CD14-positive monocyte (primary cell): ENCODE measurements around the gene CLPSL2. TPM values are rescaled to one million over a fixed set of nuclear protein-coding genes. Genes with fewer than 3 reads are reported as not detected.

Source experiments
- DNase-seq, 3 donors: peaks; one replicate each; pipeline ENCODE4 v3.0.0-alpha.2; 2011 to 2022
- H2AFZ ChIP-seq: 2 replicates; pipeline ENCODE4 v1.6.0; 2012; ENCODE audit warnings: mild to moderate bottlenecking, low read depth, low read length, inconsistent platforms; ENCODE audit not compliant: insufficient read depth, poor library complexity, severe bottlenecking
- H3K27ac ChIP-seq, 2 donors: 1 replicate in 1 of 2; 2 replicates in 1 of 2; pipeline ENCODE4 v1.5.1; 2012 to 2013; ENCODE audit warnings: low read length in 2 of 2, control low read depth in 1 of 2, inconsistent platforms in 1 of 2, low read depth in 1 of 2, mild to moderate bottlenecking in 1 of 2
- H3K27me3 ChIP-seq, 2 donors: one replicate each; pipeline versions ENCODE4 v1.6.0 to v1.6.1; 2011 to 2013; ENCODE audit warnings: low read length in 2 of 2; ENCODE audit not compliant: control insufficient read depth in 2 of 2, insufficient read depth in 2 of 2
- H3K36me3 ChIP-seq, 2 donors: replicated peaks in 1 of 2; 1 replicate in 1 of 2; 2 replicates in 1 of 2; pipeline versions ENCODE4 v1.5.1 to v1.6.1; 2012 to 2013; ENCODE audit warnings: low read length in 2 of 2, control low read depth in 1 of 2, inconsistent platforms in 1 of 2, mild to moderate bottlenecking in 1 of 2; ENCODE audit not compliant: insufficient read depth in 2 of 2, control insufficient read depth in 1 of 2
- H3K4me1 ChIP-seq, 2 donors: 1 replicate in 1 of 2; 2 replicates in 1 of 2; pipeline versions ENCODE4 v1.5.1 to v1.6.1; 2012 to 2013; ENCODE audit warnings: low read length in 2 of 2, control low read depth in 1 of 2, inconsistent platforms in 1 of 2, mild to moderate bottlenecking in 1 of 2, moderate library complexity in 1 of 2; ENCODE audit not compliant: insufficient read depth in 2 of 2, control insufficient read depth in 1 of 2
- H3K4me2 ChIP-seq: replicated peaks from 2 replicates; pipeline ENCODE3; 2012; ENCODE audit warnings: low read length, moderate library complexity, mild to moderate bottlenecking; ENCODE audit not compliant: poor library complexity, severe bottlenecking; ENCODE audit errors: extremely low read depth
- H3K4me3 ChIP-seq, 3 experiments: fragments of 200-600 bp in 1 of 3; sonication (generic) in 1 of 3; replicated peaks in 1 of 3; 1 replicate in 2 of 3; 2 replicates in 1 of 3; pipeline ENCODE4 v1.5.1; 2011 to 2013; ENCODE audit warnings: low read length in 3 of 3, mild to moderate bottlenecking in 3 of 3, control low read depth in 2 of 3, low read depth in 2 of 3, inconsistent platforms in 1 of 3, moderate library complexity in 1 of 3
- H3K79me2 ChIP-seq: 2 replicates; pipeline ENCODE4 v1.6.0; 2012; ENCODE audit warnings: mild to moderate bottlenecking, control low read depth, inconsistent platforms, low read length, moderate library complexity; ENCODE audit not compliant: insufficient read depth
- H3K9ac ChIP-seq: 2 replicates; pipeline ENCODE4 v1.6.0; 2017; ENCODE audit warnings: low read length, mild to moderate bottlenecking; ENCODE audit not compliant: insufficient read depth, poor library complexity, severe bottlenecking
- H3K9me3 ChIP-seq, 2 donors: replicated peaks in 1 of 2; 1 replicate in 1 of 2; 2 replicates in 1 of 2; pipeline versions ENCODE4 v1.5.1 to v1.6.1; 2012 to 2013; ENCODE audit warnings: low read length in 2 of 2, control low read depth in 1 of 2; ENCODE audit not compliant: control insufficient read depth in 1 of 2, insufficient read depth in 1 of 2
- H4K20me1 ChIP-seq: 2 replicates; pipeline ENCODE4 v1.6.0; 2012; ENCODE audit warnings: mild to moderate bottlenecking, low read length, control low read depth, moderate library complexity; ENCODE audit not compliant: insufficient read depth
- H3K27ac Mint-ChIP-seq, 7 donors: one replicate each; pipeline ENCODE4 v1.8.0; 2020; ENCODE audit warnings: mild to moderate bottlenecking in 7 of 7, mixed read lengths in 7 of 7, moderate library complexity in 6 of 7, inconsistent platforms in 2 of 7
- H3K27me3 Mint-ChIP-seq, 3 donors: one replicate each; pipeline ENCODE4 v1.8.0; 2021 to 2022; ENCODE audit warnings: low read depth in 3 of 3, mild to moderate bottlenecking in 3 of 3, mixed read lengths in 3 of 3, moderate library complexity in 3 of 3, inconsistent platforms in 1 of 3
- H3K36me3 Mint-ChIP-seq, 2 donors: one replicate each; pipeline ENCODE4 v1.8.0; 2020; ENCODE audit warnings: mixed read lengths in 2 of 2, inconsistent platforms in 1 of 2, mild to moderate bottlenecking in 1 of 2
- H3K4me1 Mint-ChIP-seq: one replicate; pipeline ENCODE4 v1.8.0; 2020; ENCODE audit warnings: mild to moderate bottlenecking, mixed read lengths
- H3K4me3 Mint-ChIP-seq, 2 donors: one replicate each; pipeline ENCODE4 v1.8.0; 2020; ENCODE audit warnings: mild to moderate bottlenecking in 2 of 2, mixed read lengths in 2 of 2, moderate library complexity in 1 of 2
- H3K9me3 Mint-ChIP-seq, 7 donors: one replicate each; pipeline ENCODE4 v1.8.0; 2020 to 2022; ENCODE audit warnings: mixed read lengths in 7 of 7, mild to moderate bottlenecking in 6 of 7, moderate library complexity in 6 of 7, inconsistent platforms in 2 of 7
- WGBS: methylation state at CpG from one replicate; pipeline ENCODE4 v1.1.5; 2013; ENCODE audit warnings: missing lambda C conversion rate; ENCODE audit not compliant: insufficient coverage; 5-methylcytosine and 5-hydroxymethylcytosine counted together
- intact Hi-C, 2 donors: fragments of 100-400 bp; cut with micrococcal nuclease; formaldehyde crosslinking; loops; one replicate each; pipeline versions ENCODE4 v1.15.0 to v1.15.1; 2023
- polyA plus RNA-seq, 3 donors: library from polyadenylated mRNA; depleted of rRNA in 1 of 3; unstranded in 2 of 3; stranded (reverse) in 1 of 3; fragments of 300-500 nt in 2 of 3; fragments of >200 nt in 1 of 3; fragmentation: Illumina TruSeq in 2 of 3; gene quantifications; 1 replicate in 2 of 3; 2 replicates in 1 of 3; pipeline ENCODE4 v1.2.3, GENCODE V29; 2012 to 2021
- TF ChIP-seq, protein P1 (sequence below): fragments of 200-600 bp; IDR thresholded peaks from one replicate; pipeline ENCODE4 v1.8.0; 2022; ENCODE audit warnings: antibody characterized with exemption, mild to moderate bottlenecking

Gene CLPSL2
- polyA plus RNA-seq, 3 donors = not detected

DNA sequence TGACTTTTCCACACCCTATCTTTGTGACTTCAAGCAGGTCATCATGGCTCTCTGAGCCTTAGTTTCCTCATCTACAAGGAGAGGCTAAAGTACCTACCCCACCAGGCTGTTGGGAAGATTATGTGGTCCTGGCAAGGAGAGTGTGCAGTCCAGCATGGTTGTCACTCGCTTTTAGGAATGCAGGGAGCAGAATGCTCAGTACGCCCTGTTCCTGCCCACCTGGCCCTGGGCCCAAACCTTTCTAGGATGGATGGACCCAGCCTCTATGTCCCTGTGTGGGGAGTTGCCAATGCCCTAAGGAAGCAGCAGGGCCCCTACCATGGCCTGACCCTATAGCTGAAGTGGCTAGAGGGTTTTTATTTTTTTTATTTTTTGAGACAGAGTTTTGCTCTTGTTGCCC, 2.0 kb downstream of the CLPSL2 start:
- no peak for DNase-seq
- H3K4me1 ChIP-seq = peaks cover 7 to 9% of the 10 kb centered on the region in 2 donors
- no peaks in the 10 kb centered on the region for H4K20me1 ChIP-seq
- TF ChIP-seq, protein P1, sequence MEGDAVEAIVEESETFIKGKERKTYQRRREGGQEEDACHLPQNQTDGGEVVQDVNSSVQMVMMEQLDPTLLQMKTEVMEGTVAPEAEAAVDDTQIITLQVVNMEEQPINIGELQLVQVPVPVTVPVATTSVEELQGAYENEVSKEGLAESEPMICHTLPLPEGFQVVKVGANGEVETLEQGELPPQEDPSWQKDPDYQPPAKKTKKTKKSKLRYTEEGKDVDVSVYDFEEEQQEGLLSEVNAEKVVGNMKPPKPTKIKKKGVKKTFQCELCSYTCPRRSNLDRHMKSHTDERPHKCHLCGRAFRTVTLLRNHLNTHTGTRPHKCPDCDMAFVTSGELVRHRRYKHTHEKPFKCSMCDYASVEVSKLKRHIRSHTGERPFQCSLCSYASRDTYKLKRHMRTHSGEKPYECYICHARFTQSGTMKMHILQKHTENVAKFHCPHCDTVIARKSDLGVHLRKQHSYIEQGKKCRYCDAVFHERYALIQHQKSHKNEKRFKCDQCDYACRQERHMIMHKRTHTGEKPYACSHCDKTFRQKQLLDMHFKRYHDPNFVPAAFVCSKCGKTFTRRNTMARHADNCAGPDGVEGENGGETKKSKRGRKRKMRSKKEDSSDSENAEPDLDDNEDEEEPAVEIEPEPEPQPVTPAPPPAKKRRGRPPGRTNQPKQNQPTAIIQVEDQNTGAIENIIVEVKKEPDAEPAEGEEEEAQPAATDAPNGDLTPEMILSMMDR = no peak
- 94% methylated on average over 2 of the region's 2 CpGs for WGBS
- H3K27me3 ChIP-seq = peaks cover 0 to 17% of the 10 kb centered on the region in 2 donors
- peaks cover 0 to 2% (median 0%) of the 10 kb centered on the region in 7 donors for H3K9me3 Mint-ChIP-seq
- H3K36me3 Mint-ChIP-seq = peaks cover 0 to 3% of the 10 kb centered on the region in 2 donors
- H3K9ac ChIP-seq = no peak overlapping the region
- no peak overlapping the region for H3K4me2 ChIP-seq
- no peaks in the 10 kb centered on the region for H3K36me3 ChIP-seq
- H3K4me3 ChIP-seq = no peak overlapping the region
- no peak overlapping the region for H2AFZ ChIP-seq
- H3K27ac Mint-ChIP-seq = no peak overlapping the region
- intact Hi-C loops = loop anchor here in 1 of 2 donors (10.0 kb wide), 1 partner anchor 176 kb away; no protein-coding TSS in a partner anchor
- H3K4me1 Mint-ChIP-seq = peaks cover 9% of the 10 kb centered on the region
- H3K79me2 ChIP-seq = no peaks in the 10 kb centered on the region
- no peak overlapping the region for H3K4me3 Mint-ChIP-seq
- H3K27ac ChIP-seq = no peak overlapping the region
- peaks cover 18 to 32% (median 31%) of the 10 kb centered on the region in 3 donors for H3K27me3 Mint-ChIP-seq
- H3K9me3 ChIP-seq = no peaks in the 10 kb centered on the region

GRCh38 chr6:35780719-35781118, 4.3 kb downstream of the CLPSL2 start, which contains the start of gene CLPSL1:
Gene CLPSL1 (plus strand): TSS chr6:35781019. CDS start chr6:35781111, 92 bp downstream.
- no peak for DNase-seq
- intact Hi-C loops = no loop called here
- Mint-ChIP-seq H3K36me3 (peaks cover 0 to under 1% of the 10 kb centered on the region in 2 donors), H3K9me3 (peaks cover 0 to 5% (median 0%) of the 10 kb centered on the region in 7 donors), H3K4me3 (no peak within 1 kb of the TSS), H3K4me1 (peaks cover 6% of the 10 kb centered on the region), H3K27me3 (peaks cover 15 to 45% (median 42%) of the 10 kb centered on the region in 3 donors), H3K27ac (no peak within 1 kb of the TSS)
- 91% methylated on average over 5 of the region's 7 CpGs for WGBS
- Histone ChIP-seq H3K4me3 (no peak within 1 kb of the TSS), H3K79me2 (no peaks in the 10 kb centered on the region), H3K36me3 (no peaks in the 10 kb centered on the region), H3K9ac (no peak within 1 kb of the TSS), H3K4me2 (no peak within 1 kb of the TSS), H3K9me3 (no peaks in the 10 kb centered on the region), H4K20me1 (no peaks in the 10 kb centered on the region), H3K4me1 (peaks cover 7 to 9% of the 10 kb centered on the region in 2 donors), H2AFZ (no peak within 1 kb of the TSS), H3K27ac (no peak within 1 kb of the TSS), H3K27me3 (peaks cover 0 to 18% of the 10 kb centered on the region in 2 donors)
- TF ChIP-seq, protein P1 = no peak
